K562 (cell line): ENCODE measurements around the gene LRP6. TPM values are rescaled to one million over a fixed set of nuclear protein-coding genes. Genes with fewer than 3 reads are reported as not detected.

Experiments
- CBX1 ChIP-seq: sonication (generic); IDR thresholded peaks from 2 replicates; pipeline ENCODE4 v1.6.1; 2016; ENCODE audit warnings: antibody characterized with exemption, low read depth, mild to moderate bottlenecking
- CTCFL ChIP-seq: IDR thresholded peaks from 2 replicates; pipeline ENCODE4 v1.6.1; 2011; ENCODE audit warnings: borderline replicate concordance, low read depth, mild to moderate bottlenecking, moderate library complexity, low read length; ENCODE audit not compliant: insufficient read depth, poor library complexity, severe bottlenecking
- DDX20 ChIP-seq: fragments of 450-650 bp; IDR thresholded peaks from 2 replicates; pipeline ENCODE4 v1.6.1; 2016; ENCODE audit warnings: missing genetic modification characterization, low read depth, mild to moderate bottlenecking, missing compliant biosample characterization, moderate library complexity
- ELF1 ChIP-seq: fragments of 200-800 bp; sonication (Bioruptor generic); IDR thresholded peaks from 2 replicates; pipeline ENCODE4 v1.6.1; 2016; ENCODE audit warnings: missing genetic modification characterization, missing compliant biosample characterization
- FOXK2 ChIP-seq, 2 experiments: fragments of 450-650 bp; IDR thresholded peaks in 1 of 2; conservative IDR thresholded peaks in 1 of 2; 2 replicates each; pipeline ENCODE4 v1.6.1; 2016; ENCODE audit warnings: low read depth in 2 of 2, mild to moderate bottlenecking in 1 of 2
- HDGF ChIP-seq: fragments of 450-650 bp; IDR thresholded peaks from 2 replicates; pipeline ENCODE4 v1.6.1; 2016
- KAT7 ChIP-seq: sonication (generic); formaldehyde crosslinking; IDR thresholded peaks from 2 replicates; pipeline ENCODE4 v1.8.0; 2022; ENCODE audit warnings: missing genetic modification reagents, mild to moderate bottlenecking, borderline replicate concordance
- NELFE ChIP-seq: IDR thresholded peaks from 2 replicates; pipeline ENCODE4 v1.6.1; 2011; ENCODE audit warnings: mild to moderate bottlenecking; ENCODE audit not compliant: insufficient read depth, insufficient read length
- SOX6 ChIP-seq: fragments of 450-650 bp; IDR thresholded peaks from 2 replicates; pipeline ENCODE4 v1.6.1; 2014; ENCODE audit warnings: mild to moderate bottlenecking
- ZBTB12 ChIP-seq: fragments of 250-450 bp; sonication (Bioruptor Pico); IDR thresholded peaks from 2 replicates; pipeline ENCODE4 v1.4.0; 2020
- ZBTB17 ChIP-seq: fragments of 450-650 bp; formaldehyde crosslinking; IDR thresholded peaks from 2 replicates; pipeline ENCODE4 v1.4.0; 2020; ENCODE audit warnings: mild to moderate bottlenecking
- ZNF311 ChIP-seq: fragments of 250-450 bp; sonication (Bioruptor Pico); IDR thresholded peaks from 2 replicates; pipeline ENCODE4 v1.4.0; 2020; ENCODE audit warnings: mild to moderate bottlenecking, moderate library complexity
- ZNF384 ChIP-seq: IDR thresholded peaks from 2 replicates; pipeline ENCODE4 v1.6.1; 2012; ENCODE audit warnings: low read depth, low read length, improper control_type of control experiment
- ZNF444 ChIP-seq: fragments of 250-450 bp; sonication (Bioruptor Pico); IDR thresholded peaks from 2 replicates; pipeline ENCODE4 v1.4.0; 2020; ENCODE audit warnings: mild to moderate bottlenecking, moderate library complexity
- ZNF695 ChIP-seq: fragments of 450-650 bp; formaldehyde crosslinking; IDR thresholded peaks from 2 replicates; pipeline ENCODE4 v1.4.0; 2020; ENCODE audit warnings: mild to moderate bottlenecking, moderate library complexity
- ZNF707 ChIP-seq: fragments of 250-450 bp; sonication (Bioruptor Pico); conservative IDR thresholded peaks from 2 replicates; pipeline ENCODE4 v1.8.0; 2022; ENCODE audit warnings: inconsistent platforms, mild to moderate bottlenecking, moderate library complexity
- polyA plus RNA-seq, 8 experiments: library from polyadenylated mRNA; depleted of rRNA in 4 of 8; stranded (reverse) in 5 of 8; unstranded in 3 of 8; fragments of >200 nt; fragmentation: Nextera tagmentation in 2 of 8; fragmentation: Illumina TruSeq in 1 of 8; extraction: Ambion mirVana in 2 of 8; extraction: Trizol in 1 of 8; gene quantifications; 2 replicates each; pipeline versions ENCODE4 v1.2.1 to v1.2.3, GENCODE V29; 2011 to 2014; ENCODE audit warnings: inconsistent platforms in 1 of 8, missing spikeins in 1 of 8
- total RNA-seq, 7 experiments: library from RNA; depleted of rRNA in 6 of 7; stranded (reverse); fragments of >200 nt in 6 of 7; fragmentation: Illumina TruSeq in 2 of 7; extraction: Trizol in 2 of 7; gene quantifications; 2 replicates each; pipeline versions ENCODE4 v1.2.1 to v1.2.3, GENCODE V29; 2011 to 2021; ENCODE audit warnings: low replicate concordance in 1 of 7
- TF ChIP-seq, protein P1 (sequence below): fragments of 250-450 bp; sonication (Bioruptor Pico); IDR thresholded peaks from 2 replicates; pipeline ENCODE4 v1.8.0; 2021; ENCODE audit warnings: mild to moderate bottlenecking, moderate library complexity
- TF ChIP-seq, protein P2 (sequence below): fragments of 450-650 bp; IDR thresholded peaks from 2 replicates; pipeline ENCODE4 v1.6.1; 2017; ENCODE audit warnings: antibody characterized with exemption
- TF ChIP-seq, protein P3 (sequence below): fragments of 450-650 bp; formaldehyde crosslinking; IDR thresholded peaks from 2 replicates; pipeline ENCODE4 v1.4.0; 2020; ENCODE audit warnings: mild to moderate bottlenecking, moderate library complexity

LRP6 gene
- total and polyA plus RNA-seq, 9 of the 15 experiments (the other 6 are each of a cell fraction or from before 2014, with no cell fraction given), result 3.0 to 17.0 (median 10.8) TPM

GRCh38 chr12:12127304-12127703 is 139.5 kb downstream of the LRP6 start (continued):
- TF ChIP-seq CTCFL (no peak), ELF1 (tag) (no peak), SOX6 (0 out of 2 replicates have a peak, but pooled peaks have one; percentile 29), FOXK2 (conservative IDR thresholded peaks at IDR 0.05 in 1 of 2, IDR thresholded peaks at IDR 0.05 in 1 of 2; ENCODE audit: low read depth in 2 of 2) (no peak), ZNF444 (no peak), ZNF311 (CRISPR knock-in tag) (no peak), ZNF695 (no peak), ZNF384 (no peak), KAT7 (no peak), NELFE (no peak), ZNF707 (CRISPR knock-in tag) (no peak), ZBTB12 (CRISPR knock-in tag) (no peak), ZBTB17 (CRISPR knock-in tag) (no peak), DDX20 (no peak), CBX1 (no peak), HDGF (no peak)
- TF ChIP-seq, protein P1, sequence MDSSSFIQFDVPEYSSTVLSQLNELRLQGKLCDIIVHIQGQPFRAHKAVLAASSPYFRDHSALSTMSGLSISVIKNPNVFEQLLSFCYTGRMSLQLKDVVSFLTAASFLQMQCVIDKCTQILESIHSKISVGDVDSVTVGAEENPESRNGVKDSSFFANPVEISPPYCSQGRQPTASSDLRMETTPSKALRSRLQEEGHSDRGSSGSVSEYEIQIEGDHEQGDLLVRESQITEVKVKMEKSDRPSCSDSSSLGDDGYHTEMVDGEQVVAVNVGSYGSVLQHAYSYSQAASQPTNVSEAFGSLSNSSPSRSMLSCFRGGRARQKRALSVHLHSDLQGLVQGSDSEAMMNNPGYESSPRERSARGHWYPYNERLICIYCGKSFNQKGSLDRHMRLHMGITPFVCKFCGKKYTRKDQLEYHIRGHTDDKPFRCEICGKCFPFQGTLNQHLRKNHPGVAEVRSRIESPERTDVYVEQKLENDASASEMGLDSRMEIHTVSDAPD, result no peak
- TF ChIP-seq, protein P2, sequence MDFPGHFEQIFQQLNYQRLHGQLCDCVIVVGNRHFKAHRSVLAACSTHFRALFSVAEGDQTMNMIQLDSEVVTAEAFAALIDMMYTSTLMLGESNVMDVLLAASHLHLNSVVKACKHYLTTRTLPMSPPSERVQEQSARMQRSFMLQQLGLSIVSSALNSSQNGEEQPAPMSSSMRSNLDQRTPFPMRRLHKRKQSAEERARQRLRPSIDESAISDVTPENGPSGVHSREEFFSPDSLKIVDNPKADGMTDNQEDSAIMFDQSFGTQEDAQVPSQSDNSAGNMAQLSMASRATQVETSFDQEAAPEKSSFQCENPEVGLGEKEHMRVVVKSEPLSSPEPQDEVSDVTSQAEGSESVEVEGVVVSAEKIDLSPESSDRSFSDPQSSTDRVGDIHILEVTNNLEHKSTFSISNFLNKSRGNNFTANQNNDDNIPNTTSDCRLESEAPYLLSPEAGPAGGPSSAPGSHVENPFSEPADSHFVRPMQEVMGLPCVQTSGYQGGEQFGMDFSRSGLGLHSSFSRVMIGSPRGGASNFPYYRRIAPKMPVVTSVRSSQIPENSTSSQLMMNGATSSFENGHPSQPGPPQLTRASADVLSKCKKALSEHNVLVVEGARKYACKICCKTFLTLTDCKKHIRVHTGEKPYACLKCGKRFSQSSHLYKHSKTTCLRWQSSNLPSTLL, result no peak
- TF ChIP-seq, protein P3, sequence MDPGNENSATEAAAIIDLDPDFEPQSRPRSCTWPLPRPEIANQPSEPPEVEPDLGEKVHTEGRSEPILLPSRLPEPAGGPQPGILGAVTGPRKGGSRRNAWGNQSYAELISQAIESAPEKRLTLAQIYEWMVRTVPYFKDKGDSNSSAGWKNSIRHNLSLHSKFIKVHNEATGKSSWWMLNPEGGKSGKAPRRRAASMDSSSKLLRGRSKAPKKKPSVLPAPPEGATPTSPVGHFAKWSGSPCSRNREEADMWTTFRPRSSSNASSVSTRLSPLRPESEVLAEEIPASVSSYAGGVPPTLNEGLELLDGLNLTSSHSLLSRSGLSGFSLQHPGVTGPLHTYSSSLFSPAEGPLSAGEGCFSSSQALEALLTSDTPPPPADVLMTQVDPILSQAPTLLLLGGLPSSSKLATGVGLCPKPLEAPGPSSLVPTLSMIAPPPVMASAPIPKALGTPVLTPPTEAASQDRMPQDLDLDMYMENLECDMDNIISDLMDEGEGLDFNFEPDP, result no peak
